BJ (cell line): ENCODE results near the gene SFPQ. TPM values are rescaled to one million over a fixed set of nuclear protein-coding genes. Genes with fewer than 3 reads are reported as not detected.
A peak's percentile ranks its signal among the peaks of the same experiment; 100 is the strongest.
"Not testable (repeated sequence)": the region's sequence is repeated elsewhere in the genome, so short reads cannot be mapped to it uniquely, and the experiment has no call there.

Source experiments
- CTCF ChIA-PET: fragments of 350-600 bp; formaldehyde crosslinking; extraction: SDS; loops from one replicate; lab custom pipeline; 2021; ENCODE audit warnings: antibody characterized with exemption, inconsistent platforms; lab: Yijun Ruan, JAX
- POLR2A ChIA-PET: fragments of 300-600 bp; sonication (Branson Sonifier 250); formaldehyde crosslinking; extraction: SDS; loops from one replicate; lab custom pipeline; 2021; ENCODE audit warnings: antibody characterized with exemption; lab: Charles Lee
- DNase-seq: peaks from one replicate; pipeline ENCODE4 v3.0.0-alpha.2; 2011; ENCODE audit warnings: low read depth
- H3K27me3 ChIP-seq: 2 replicates; pipeline ENCODE4 v1.6.0; 2011; ENCODE audit warnings: low read length; ENCODE audit not compliant: control insufficient read depth, insufficient read depth
- H3K36me3 ChIP-seq: 2 replicates; pipeline ENCODE4 v1.5.1; 2011; ENCODE audit warnings: low read length; ENCODE audit not compliant: control insufficient read depth, insufficient read depth
- H3K4me3 ChIP-seq: 2 replicates; pipeline ENCODE4 v1.5.1; 2011; ENCODE audit warnings: low read depth, mild to moderate bottlenecking, control low read depth, low read length
- CTCF ChIP-seq: IDR thresholded peaks from 2 replicates; pipeline ENCODE4 v1.5.1; 2011; ENCODE audit warnings: low read depth, mild to moderate bottlenecking, control low read depth, inconsistent platforms, low read length, moderate library complexity; ENCODE audit not compliant: insufficient read depth
- polyA minus RNA-seq: library from RNA; depleted of rRNA, polyadenylated mRNA; stranded (reverse); fragments of >200 nt; gene quantifications from 2 replicates; pipeline ENCODE4 v1.2.3, GENCODE V29; 2011; rRNA and poly(A)+ RNA removed
- polyA plus RNA-seq: library from polyadenylated mRNA; depleted of rRNA; stranded (reverse); fragments of >200 nt; gene quantifications from 2 replicates; pipeline ENCODE4 v1.2.3, GENCODE V29; 2011; rRNA removed

Gene SFPQ, protein sequence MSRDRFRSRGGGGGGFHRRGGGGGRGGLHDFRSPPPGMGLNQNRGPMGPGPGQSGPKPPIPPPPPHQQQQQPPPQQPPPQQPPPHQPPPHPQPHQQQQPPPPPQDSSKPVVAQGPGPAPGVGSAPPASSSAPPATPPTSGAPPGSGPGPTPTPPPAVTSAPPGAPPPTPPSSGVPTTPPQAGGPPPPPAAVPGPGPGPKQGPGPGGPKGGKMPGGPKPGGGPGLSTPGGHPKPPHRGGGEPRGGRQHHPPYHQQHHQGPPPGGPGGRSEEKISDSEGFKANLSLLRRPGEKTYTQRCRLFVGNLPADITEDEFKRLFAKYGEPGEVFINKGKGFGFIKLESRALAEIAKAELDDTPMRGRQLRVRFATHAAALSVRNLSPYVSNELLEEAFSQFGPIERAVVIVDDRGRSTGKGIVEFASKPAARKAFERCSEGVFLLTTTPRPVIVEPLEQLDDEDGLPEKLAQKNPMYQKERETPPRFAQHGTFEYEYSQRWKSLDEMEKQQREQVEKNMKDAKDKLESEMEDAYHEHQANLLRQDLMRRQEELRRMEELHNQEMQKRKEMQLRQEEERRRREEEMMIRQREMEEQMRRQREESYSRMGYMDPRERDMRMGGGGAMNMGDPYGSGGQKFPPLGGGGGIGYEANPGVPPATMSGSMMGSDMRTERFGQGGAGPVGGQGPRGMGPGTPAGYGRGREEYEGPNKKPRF
- 27.3 and 53.3 TPM in 2 replicates for polyA plus RNA-seq
- 22.9 and 28.4 TPM in 2 replicates for polyA minus RNA-seq

- TF ChIP-seq CTCF: no peak
- CTCF ChIA-PET: no interaction called here
Observed at GRCh38 chr1:35192853-35193664, at the start of gene SFPQ. SFPQ (minus strand) TSS chr1:35193145; CDS start chr1:35193049, 96 bp downstream.

GRCh38 chr1:35236772-35237171 lies 43.8 kb upstream of the SFPQ start:
- H3K36me3 ChIP-seq, POLR2A ChIA-PET, H3K4me3 ChIP-seq, DNase-seq, H3K27me3 ChIP-seq: not testable (repeated sequence)
- CTCF ChIA-PET: interaction anchor here (1.6 kb wide), 1 partner anchor 35 kb away, joined by 4 read pairs; no protein-coding TSS in a partner anchor

More at GRCh38 chr1:35192853-35193664, at the start of gene SFPQ:
- peak within 1 kb of the TSS; percentile 75 for H3K4me3 ChIP-seq
- POLR2A ChIA-PET: interaction anchor here (0.6 to 1.6 kb wide), 4 partner anchors 9 to 85 kb away, joined by 3 to 6 read pairs (median 3); no protein-coding TSS in a partner anchor
- peaks cover 12% of the 10 kb centered on the region for H3K36me3 ChIP-seq
- no peaks in the 10 kb centered on the region for H3K27me3 ChIP-seq
- peak; percentile 94 for DNase-seq

DNA sequence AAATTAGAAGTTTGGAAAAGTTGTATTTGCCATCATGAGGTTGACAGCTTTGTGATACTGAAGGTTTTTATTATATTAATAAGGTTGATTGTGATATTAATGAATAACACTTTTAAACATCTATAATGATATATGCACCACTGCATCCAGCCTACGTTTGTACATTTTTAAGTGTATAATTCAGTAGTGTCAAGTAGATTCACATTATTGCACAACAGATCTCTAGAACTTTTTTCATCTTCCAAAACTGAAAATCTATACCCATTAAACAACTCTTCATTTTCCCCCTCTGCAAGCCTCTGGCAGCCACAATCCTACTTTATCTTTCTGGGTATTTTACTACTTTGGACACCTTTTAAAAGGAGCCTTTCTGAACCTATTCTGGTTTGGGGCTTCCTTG lies 38.3 kb upstream of the SFPQ start:
- no peak for TF ChIP-seq CTCF
- ChIA-PET CTCF (no interaction called here), POLR2A (no interaction called here)
- Histone ChIP-seq H3K27me3 (no peaks in the 10 kb centered on the region; the same call in none of the 2 replicates), H3K4me3 (no peak overlapping the region), H3K36me3 (no peaks in the 10 kb centered on the region)
- DNase-seq: no peak

GRCh38 chr1:35229587-35230360 lies 36.8 kb upstream of the SFPQ start:
- Histone ChIP-seq H3K4me3 (no peak overlapping the region), H3K36me3 (no peaks in the 10 kb centered on the region), H3K27me3 (no peaks in the 10 kb centered on the region; the same call in 1 of the 2 replicates)
- TF ChIP-seq CTCF: no peak
- POLR2A ChIA-PET: no interaction called here
- CTCF ChIA-PET: no interaction called here
- DNase-seq: no peak

- Histone ChIP-seq H3K36me3 (no peaks in the 10 kb centered on the region), H3K27me3 (no peaks in the 10 kb centered on the region; the same call in 1 of the 2 replicates), H3K4me3 (no peak overlapping the region)
- POLR2A ChIA-PET: no interaction called here
- CTCF ChIA-PET: interaction anchor here (0.9 to 1.0 kb wide), 2 partner anchors 11 to 27 kb away, joined by 3 to 5 read pairs; no protein-coding TSS in a partner anchor
- no peak for DNase-seq
- no peak for TF ChIP-seq CTCF
Observed at GRCh38 chr1:35226546-35226945, 33.6 kb upstream of the SFPQ start.
